ENCODE results near the gene GALNT6. TPM values are rescaled to one million over a fixed set of nuclear protein-coding genes. Genes with fewer than 3 reads are reported as not detected.

Gene GALNT6
- total and polyA plus RNA-seq, 9 of the 15 experiments (the other 6 are each of a cell fraction or from before 2014, with no cell fraction given), result 1.5 to 8.6 (median 5.1) TPM

GRCh38 chr12:51326698-51327439 is 64.3 kb downstream of the GALNT6 start (continued):
- TF ChIP-seq E2F5 (CRISPR knock-in tag; IDR thresholded peaks at IDR 0.05) (no peak), DLX4 (CRISPR knock-in tag; IDR thresholded peaks at IDR 0.05) (no peak), PHTF2 (CRISPR knock-in tag; IDR thresholded peaks at IDR 0.05) (no peak), PATZ1 (CRISPR knock-in tag; IDR thresholded peaks at IDR 0.05; ENCODE audit: borderline replicate concordance) (no peak), THAP7 (CRISPR knock-in tag; IDR thresholded peaks at IDR 0.05) (no peak), ZNF12 (CRISPR knock-in tag; IDR thresholded peaks at IDR 0.05) (no peak), PKNOX1 (IDR thresholded peaks at IDR 0.05) (peak; percentile 96), CBFB (CRISPR knock-in tag; IDR thresholded peaks at IDR 0.05) (no peak), STAT5A (IDR thresholded peaks at IDR 0.05; ENCODE audit: borderline replicate concordance, low read length) (no peak), CEBPB (tag; IDR thresholded peaks at IDR 0.05) (peak; percentile 98), PHF21A (IDR thresholded peaks at IDR 0.05; ENCODE audit: borderline replicate concordance, low read depth) (0 out of 2 replicates have a peak, but pooled peaks have one; percentile 33), ZNF586 (CRISPR knock-in tag; conservative IDR thresholded peaks at IDR 0.05) (no peak), THAP12 (CRISPR knock-in tag; IDR thresholded peaks at IDR 0.05) (no peak), DPF2 (IDR thresholded peaks at IDR 0.05) (peak; percentile 97), ETV1 (tag; conservative IDR thresholded peaks at IDR 0.05; ENCODE audit: low read depth) (peak; percentile 89), SMARCB1 (IDR thresholded peaks at IDR 0.05; ENCODE audit: insufficient read length, low read depth) (no peak), KDM5B (IDR thresholded peaks at IDR 0.05; ENCODE audit: insufficient replicate concordance, low read depth, low read length) (peak; percentile 35), ZNF217 (CRISPR knock-in tag; IDR thresholded peaks at IDR 0.05) (no peak), KHSRP (IDR thresholded peaks at IDR 0.05) (no peak), RBM34 (IDR thresholded peaks at IDR 0.05; ENCODE audit: borderline replicate concordance, insufficient read depth, low read length) (no peak), MEF2D (tag; conservative IDR thresholded peaks at IDR 0.05; ENCODE audit: low read depth) (peak; percentile 95), ZNF24 (IDR thresholded peaks at IDR 0.05) (no peak)
